Smooth muscle cell (in vitro differentiated cells): ENCODE data around the gene TTC39C. TPM values are rescaled to one million over a fixed set of nuclear protein-coding genes. Genes with fewer than 3 reads are reported as not detected.

Experiments
- DNase-seq: peaks from one replicate; lab custom pipeline; 2025; ENCODE audit not compliant: unreplicated experiment; lab: John Stamatoyannopoulos, UW
- H2AFZ ChIP-seq: fragments of 200-600 bp; sonication (generic); 2 replicates; pipeline ENCODE4 v1.6.0; 2016; ENCODE audit warnings: antibody characterized with exemption, low read depth, mild to moderate bottlenecking
- H3F3A ChIP-seq: fragments of 200-600 bp; sonication (generic); 2 replicates; pipeline ENCODE4 v1.6.0; 2017; ENCODE audit warnings: antibody characterized with exemption, low read depth
- H3K27ac ChIP-seq: fragments of 200-600 bp; sonication (generic); 2 replicates; pipeline ENCODE4 v1.5.1; 2016; ENCODE audit warnings: low read depth, mild to moderate bottlenecking
- H3K27me3 ChIP-seq: fragments of 200-600 bp; sonication (generic); 2 replicates; pipeline ENCODE4 v1.6.1; 2016; ENCODE audit warnings: low read depth, mild to moderate bottlenecking
- H3K36me3 ChIP-seq: fragments of 200-600 bp; sonication (generic); 2 replicates; pipeline ENCODE4 v1.5.1; 2016; ENCODE audit warnings: low read depth
- H3K4me1 ChIP-seq: fragments of 200-600 bp; sonication (generic); 2 replicates; pipeline ENCODE4 v1.5.1; 2016; ENCODE audit warnings: low read depth
- H3K4me2 ChIP-seq: fragments of 200-600 bp; sonication (generic); 2 replicates; pipeline ENCODE4 v1.6.0; 2016; ENCODE audit warnings: mild to moderate bottlenecking
- H3K4me3 ChIP-seq: fragments of 200-600 bp; sonication (generic); 2 replicates; pipeline ENCODE4 v1.5.1; 2016; ENCODE audit warnings: mild to moderate bottlenecking
- H3K79me2 ChIP-seq: fragments of 200-600 bp; sonication (generic); 2 replicates; pipeline ENCODE4 v1.6.0; 2016; ENCODE audit warnings: low read depth, mild to moderate bottlenecking
- H3K9ac ChIP-seq: fragments of 200-600 bp; sonication (generic); 2 replicates; pipeline ENCODE4 v1.6.0; 2016; ENCODE audit warnings: low read depth
- H3K9me3 ChIP-seq: fragments of 200-600 bp; sonication (generic); replicated peaks from 2 replicates; pipeline ENCODE4 v1.5.1; 2016; ENCODE audit warnings: low read depth
- H4K20me1 ChIP-seq: fragments of 200-600 bp; sonication (generic); 2 replicates; pipeline ENCODE4 v1.6.0; 2016; ENCODE audit warnings: low read depth
- WGBS: methylation state at CpG from one replicate; pipeline ENCODE4 v1.1.7; 2016; ENCODE audit warnings: low lambda C conversion rate; 5-methylcytosine and 5-hydroxymethylcytosine counted together
- polyA plus RNA-seq: library from polyadenylated mRNA; unstranded; fragments of >200 nt; fragmentation: Nextera tagmentation; extraction: Ambion mirVana; gene quantifications from 2 replicates; pipeline ENCODE4 v1.2.1, GENCODE V29; 2016
- total RNA-seq: library from RNA; depleted of rRNA; stranded (reverse); fragments of >200 nt; gene quantifications from 2 replicates; pipeline ENCODE4 v1.2.3, GENCODE V29; 2014
- TF ChIP-seq, protein P1 (sequence below): fragments of 200-600 bp; sonication (generic); IDR thresholded peaks from 2 replicates; pipeline ENCODE4 v1.5.1; 2017; ENCODE audit warnings: borderline replicate concordance, mild to moderate bottlenecking, antibody characterized with exemption; ENCODE audit not compliant: insufficient read depth, poor library complexity, severe bottlenecking

Gene TTC39C
- total and polyA plus RNA-seq, 2 experiments from 2014 or later = 3.1 to 10.4 TPM

DNA sequence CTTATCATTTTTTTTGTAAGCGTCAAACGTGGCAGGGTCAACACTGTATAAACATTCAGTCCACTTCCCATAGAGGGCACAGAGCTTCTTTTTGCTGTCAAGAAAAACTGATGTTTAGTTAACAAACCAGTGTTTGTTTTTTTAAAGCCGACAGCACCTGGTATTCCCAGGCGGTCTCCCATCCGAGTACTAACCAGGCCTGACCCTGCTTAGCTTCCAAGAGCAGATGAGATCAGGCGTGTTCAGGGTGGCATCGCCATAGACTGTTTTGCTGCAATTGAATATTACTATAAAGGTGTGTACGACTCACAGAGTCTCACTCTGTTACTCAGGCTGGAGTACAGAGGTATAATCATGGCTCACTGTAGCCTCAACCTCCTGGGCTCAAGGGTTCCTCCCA lies 155.8 kb downstream of the TTC39C start:
- Histone ChIP-seq H3F3A (no peaks in the 10 kb centered on the region), H3K27me3 (no peaks in the 10 kb centered on the region), H3K4me2 (no peak overlapping the region), H3K79me2 (no peaks in the 10 kb centered on the region), H3K4me1 (no peaks in the 10 kb centered on the region), H3K9me3 (no peaks in the 10 kb centered on the region), H2AFZ (no peak overlapping the region), H3K4me3 (no peak overlapping the region), H3K27ac (no peak overlapping the region), H4K20me1 (no peaks in the 10 kb centered on the region), H3K9ac (no peak overlapping the region), H3K36me3 (no peaks in the 10 kb centered on the region)
- no peak for DNase-seq
- TF ChIP-seq, protein P1, sequence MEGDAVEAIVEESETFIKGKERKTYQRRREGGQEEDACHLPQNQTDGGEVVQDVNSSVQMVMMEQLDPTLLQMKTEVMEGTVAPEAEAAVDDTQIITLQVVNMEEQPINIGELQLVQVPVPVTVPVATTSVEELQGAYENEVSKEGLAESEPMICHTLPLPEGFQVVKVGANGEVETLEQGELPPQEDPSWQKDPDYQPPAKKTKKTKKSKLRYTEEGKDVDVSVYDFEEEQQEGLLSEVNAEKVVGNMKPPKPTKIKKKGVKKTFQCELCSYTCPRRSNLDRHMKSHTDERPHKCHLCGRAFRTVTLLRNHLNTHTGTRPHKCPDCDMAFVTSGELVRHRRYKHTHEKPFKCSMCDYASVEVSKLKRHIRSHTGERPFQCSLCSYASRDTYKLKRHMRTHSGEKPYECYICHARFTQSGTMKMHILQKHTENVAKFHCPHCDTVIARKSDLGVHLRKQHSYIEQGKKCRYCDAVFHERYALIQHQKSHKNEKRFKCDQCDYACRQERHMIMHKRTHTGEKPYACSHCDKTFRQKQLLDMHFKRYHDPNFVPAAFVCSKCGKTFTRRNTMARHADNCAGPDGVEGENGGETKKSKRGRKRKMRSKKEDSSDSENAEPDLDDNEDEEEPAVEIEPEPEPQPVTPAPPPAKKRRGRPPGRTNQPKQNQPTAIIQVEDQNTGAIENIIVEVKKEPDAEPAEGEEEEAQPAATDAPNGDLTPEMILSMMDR = no peak
- 94% methylated on average over 8 of the region's 8 CpGs for WGBS

DNA sequence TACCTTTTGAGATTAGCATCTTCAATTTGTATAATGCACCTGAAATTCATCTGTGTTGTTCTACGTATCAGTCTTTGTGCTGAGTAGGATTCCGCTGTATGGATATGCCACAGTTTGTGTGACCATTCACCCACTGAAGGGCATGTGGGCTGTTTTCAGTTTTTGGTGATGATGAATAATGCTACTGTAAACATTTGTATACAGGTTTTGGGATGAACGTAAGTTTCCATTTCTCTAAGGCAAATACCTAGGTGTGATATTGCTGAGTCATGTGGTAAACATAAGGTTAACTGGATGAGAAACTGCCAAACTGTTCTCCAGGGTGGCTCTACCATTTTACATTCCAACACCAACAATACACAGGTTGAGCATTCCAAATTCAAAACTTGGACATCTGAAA lies 159.4 kb downstream of the TTC39C start:
- Histone ChIP-seq H3K4me1 (no peaks in the 10 kb centered on the region), H3K36me3 (no peaks in the 10 kb centered on the region), H3F3A (no peaks in the 10 kb centered on the region), H3K4me2 (no peak overlapping the region), H3K79me2 (no peaks in the 10 kb centered on the region), H3K27me3 (no peaks in the 10 kb centered on the region), H3K9ac (no peak overlapping the region), H4K20me1 (no peaks in the 10 kb centered on the region), H2AFZ (no peak overlapping the region), H3K27ac (no peak overlapping the region), H3K4me3 (no peak overlapping the region), H3K9me3 (no peaks in the 10 kb centered on the region)
- DNase-seq = no peak
- WGBS = 89% methylated on average over 3 of the region's 3 CpGs
- TF ChIP-seq, protein P1 = no peak

DNA sequence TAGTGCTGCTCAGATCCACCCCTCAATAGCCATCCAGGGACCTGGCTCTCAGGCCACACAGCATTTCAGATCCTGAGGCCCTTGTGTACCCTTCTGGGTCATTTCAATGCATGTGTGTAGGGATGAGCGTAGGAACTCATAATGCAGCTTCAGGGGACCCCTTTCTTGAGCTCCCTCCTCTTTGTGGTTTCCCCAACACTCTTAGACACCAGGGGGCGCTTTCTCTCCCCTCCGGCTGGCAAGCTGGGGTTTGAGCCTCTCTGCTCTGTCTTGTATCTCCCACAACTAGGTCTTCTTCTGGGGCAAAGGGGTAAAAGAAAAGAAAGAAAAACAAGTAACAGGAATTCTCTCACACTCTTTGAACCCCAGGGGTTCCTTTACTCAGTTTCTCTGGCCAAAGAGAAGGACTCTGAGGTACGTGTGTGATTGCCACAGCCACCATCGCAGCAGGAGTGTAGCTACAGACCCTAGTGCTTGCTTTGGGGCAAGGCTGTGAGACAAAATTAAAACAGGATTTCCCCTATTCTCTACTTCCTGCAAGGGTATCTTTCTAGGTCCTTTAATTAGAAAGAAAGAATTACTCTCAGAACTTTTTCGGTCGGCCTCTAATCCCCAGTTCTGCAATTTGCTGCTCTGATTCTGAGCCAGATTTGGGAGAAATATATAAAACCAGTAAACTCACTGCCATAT lies 162.3 kb downstream of the TTC39C start:
- no peaks in the 10 kb centered on the region for H3F3A ChIP-seq
- no peak overlapping the region for H3K4me2 ChIP-seq
- H3K9ac ChIP-seq = no peak overlapping the region
- no peak for DNase-seq
- H2AFZ ChIP-seq = no peak overlapping the region
- H3K9me3 ChIP-seq = no peaks in the 10 kb centered on the region
- H4K20me1 ChIP-seq = no peaks in the 10 kb centered on the region
- H3K4me3 ChIP-seq = no peak overlapping the region
- no peaks in the 10 kb centered on the region for H3K36me3 ChIP-seq
- H3K79me2 ChIP-seq = no peaks in the 10 kb centered on the region
- H3K27me3 ChIP-seq = no peaks in the 10 kb centered on the region
- WGBS = 72% methylated on average over 7 of the region's 7 CpGs
- no peak overlapping the region for H3K27ac ChIP-seq
- TF ChIP-seq, protein P1 = peak; percentile 61
- no peaks in the 10 kb centered on the region for H3K4me1 ChIP-seq

DNA sequence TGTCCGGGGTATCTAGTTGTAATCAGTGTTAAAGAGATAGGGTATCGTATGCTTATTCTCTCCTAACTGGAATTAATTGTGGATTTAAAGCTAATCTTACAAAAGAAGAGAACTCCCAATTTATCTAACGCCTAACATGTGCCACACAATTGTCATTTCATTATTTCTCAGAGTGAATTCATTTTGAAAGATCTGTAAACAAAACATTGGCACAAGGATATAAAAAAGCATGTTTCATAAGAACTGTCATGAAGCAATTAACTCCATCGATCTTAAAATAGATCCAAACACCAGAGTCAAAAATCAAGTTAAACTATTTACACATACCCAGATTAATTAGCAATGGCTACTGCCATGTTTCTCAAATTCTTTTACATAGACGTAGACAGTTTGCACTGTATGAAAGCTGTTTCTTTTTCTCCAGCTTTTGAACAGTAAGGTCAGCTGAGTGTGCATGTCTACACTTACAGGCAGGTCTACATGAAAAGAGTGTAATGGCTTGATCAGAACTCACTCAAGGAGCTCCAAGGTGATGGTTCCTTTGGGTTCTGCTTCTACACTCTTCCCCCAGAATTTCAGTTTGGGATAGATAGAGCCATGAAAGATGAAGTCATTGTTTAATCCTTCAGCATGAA lies 163.1 kb downstream of the TTC39C start:
- TF ChIP-seq, protein P1 = no peak
- Histone ChIP-seq H4K20me1 (no peaks in the 10 kb centered on the region), H3K4me1 (no peaks in the 10 kb centered on the region), H3K27me3 (no peaks in the 10 kb centered on the region), H2AFZ (no peak overlapping the region), H3K9ac (no peak overlapping the region), H3F3A (no peaks in the 10 kb centered on the region), H3K9me3 (no peaks in the 10 kb centered on the region), H3K79me2 (no peaks in the 10 kb centered on the region), H3K36me3 (no peaks in the 10 kb centered on the region), H3K4me2 (no peak overlapping the region), H3K4me3 (no peak overlapping the region), H3K27ac (no peak overlapping the region)
- WGBS = 91% methylated on average over 5 of the region's 5 CpGs
- DNase-seq = no peak
